ENCODE results near the gene SCTR. TPM values are rescaled to one million over a fixed set of nuclear protein-coding genes. Genes with fewer than 3 reads are reported as not detected.

The SCTR gene
- total and polyA plus RNA-seq, 2 of the 8 experiments (the other 6 are each of a cell fraction or from before 2014, with no cell fraction given) = 0.15 TPM; not detected in 1

DNA sequence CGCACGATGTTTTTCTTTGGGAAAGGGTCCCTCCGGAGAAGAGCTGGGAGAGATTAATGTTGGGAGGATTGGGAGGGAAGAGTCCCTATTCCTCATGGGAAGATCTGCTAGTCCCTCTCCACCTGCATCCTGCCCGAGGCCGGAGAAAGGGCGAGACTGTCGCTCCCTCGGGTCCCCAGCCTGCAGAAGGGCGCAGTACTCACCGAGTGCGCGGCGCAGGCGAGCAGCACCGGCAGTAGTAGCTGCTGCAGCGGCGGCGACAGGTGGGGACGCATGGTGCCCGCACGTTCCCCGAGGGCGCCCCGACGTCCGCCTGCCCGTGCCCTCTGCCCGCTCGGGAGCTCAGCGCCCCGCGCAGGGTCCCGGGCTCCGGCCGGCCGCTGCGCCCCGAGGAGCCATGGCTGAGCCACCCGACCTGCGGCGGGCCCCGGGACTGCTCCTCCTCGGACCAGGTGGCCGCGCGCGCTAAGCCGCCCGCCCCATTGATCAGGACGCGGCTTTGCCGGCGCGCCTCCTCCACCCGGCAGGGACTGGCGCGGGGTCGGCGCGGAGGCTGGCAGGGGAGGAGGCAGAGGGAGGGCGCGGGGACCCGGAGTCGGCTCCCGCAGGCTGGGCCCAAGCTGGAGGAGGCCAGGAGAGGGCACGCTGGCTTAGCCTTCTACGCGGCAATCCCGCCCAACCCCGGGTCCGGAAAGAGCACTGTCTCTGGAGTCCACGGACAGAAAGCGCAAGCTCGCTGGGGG, at the start of gene SCTR (continued):
- TF ChIP-seq, protein P1, sequence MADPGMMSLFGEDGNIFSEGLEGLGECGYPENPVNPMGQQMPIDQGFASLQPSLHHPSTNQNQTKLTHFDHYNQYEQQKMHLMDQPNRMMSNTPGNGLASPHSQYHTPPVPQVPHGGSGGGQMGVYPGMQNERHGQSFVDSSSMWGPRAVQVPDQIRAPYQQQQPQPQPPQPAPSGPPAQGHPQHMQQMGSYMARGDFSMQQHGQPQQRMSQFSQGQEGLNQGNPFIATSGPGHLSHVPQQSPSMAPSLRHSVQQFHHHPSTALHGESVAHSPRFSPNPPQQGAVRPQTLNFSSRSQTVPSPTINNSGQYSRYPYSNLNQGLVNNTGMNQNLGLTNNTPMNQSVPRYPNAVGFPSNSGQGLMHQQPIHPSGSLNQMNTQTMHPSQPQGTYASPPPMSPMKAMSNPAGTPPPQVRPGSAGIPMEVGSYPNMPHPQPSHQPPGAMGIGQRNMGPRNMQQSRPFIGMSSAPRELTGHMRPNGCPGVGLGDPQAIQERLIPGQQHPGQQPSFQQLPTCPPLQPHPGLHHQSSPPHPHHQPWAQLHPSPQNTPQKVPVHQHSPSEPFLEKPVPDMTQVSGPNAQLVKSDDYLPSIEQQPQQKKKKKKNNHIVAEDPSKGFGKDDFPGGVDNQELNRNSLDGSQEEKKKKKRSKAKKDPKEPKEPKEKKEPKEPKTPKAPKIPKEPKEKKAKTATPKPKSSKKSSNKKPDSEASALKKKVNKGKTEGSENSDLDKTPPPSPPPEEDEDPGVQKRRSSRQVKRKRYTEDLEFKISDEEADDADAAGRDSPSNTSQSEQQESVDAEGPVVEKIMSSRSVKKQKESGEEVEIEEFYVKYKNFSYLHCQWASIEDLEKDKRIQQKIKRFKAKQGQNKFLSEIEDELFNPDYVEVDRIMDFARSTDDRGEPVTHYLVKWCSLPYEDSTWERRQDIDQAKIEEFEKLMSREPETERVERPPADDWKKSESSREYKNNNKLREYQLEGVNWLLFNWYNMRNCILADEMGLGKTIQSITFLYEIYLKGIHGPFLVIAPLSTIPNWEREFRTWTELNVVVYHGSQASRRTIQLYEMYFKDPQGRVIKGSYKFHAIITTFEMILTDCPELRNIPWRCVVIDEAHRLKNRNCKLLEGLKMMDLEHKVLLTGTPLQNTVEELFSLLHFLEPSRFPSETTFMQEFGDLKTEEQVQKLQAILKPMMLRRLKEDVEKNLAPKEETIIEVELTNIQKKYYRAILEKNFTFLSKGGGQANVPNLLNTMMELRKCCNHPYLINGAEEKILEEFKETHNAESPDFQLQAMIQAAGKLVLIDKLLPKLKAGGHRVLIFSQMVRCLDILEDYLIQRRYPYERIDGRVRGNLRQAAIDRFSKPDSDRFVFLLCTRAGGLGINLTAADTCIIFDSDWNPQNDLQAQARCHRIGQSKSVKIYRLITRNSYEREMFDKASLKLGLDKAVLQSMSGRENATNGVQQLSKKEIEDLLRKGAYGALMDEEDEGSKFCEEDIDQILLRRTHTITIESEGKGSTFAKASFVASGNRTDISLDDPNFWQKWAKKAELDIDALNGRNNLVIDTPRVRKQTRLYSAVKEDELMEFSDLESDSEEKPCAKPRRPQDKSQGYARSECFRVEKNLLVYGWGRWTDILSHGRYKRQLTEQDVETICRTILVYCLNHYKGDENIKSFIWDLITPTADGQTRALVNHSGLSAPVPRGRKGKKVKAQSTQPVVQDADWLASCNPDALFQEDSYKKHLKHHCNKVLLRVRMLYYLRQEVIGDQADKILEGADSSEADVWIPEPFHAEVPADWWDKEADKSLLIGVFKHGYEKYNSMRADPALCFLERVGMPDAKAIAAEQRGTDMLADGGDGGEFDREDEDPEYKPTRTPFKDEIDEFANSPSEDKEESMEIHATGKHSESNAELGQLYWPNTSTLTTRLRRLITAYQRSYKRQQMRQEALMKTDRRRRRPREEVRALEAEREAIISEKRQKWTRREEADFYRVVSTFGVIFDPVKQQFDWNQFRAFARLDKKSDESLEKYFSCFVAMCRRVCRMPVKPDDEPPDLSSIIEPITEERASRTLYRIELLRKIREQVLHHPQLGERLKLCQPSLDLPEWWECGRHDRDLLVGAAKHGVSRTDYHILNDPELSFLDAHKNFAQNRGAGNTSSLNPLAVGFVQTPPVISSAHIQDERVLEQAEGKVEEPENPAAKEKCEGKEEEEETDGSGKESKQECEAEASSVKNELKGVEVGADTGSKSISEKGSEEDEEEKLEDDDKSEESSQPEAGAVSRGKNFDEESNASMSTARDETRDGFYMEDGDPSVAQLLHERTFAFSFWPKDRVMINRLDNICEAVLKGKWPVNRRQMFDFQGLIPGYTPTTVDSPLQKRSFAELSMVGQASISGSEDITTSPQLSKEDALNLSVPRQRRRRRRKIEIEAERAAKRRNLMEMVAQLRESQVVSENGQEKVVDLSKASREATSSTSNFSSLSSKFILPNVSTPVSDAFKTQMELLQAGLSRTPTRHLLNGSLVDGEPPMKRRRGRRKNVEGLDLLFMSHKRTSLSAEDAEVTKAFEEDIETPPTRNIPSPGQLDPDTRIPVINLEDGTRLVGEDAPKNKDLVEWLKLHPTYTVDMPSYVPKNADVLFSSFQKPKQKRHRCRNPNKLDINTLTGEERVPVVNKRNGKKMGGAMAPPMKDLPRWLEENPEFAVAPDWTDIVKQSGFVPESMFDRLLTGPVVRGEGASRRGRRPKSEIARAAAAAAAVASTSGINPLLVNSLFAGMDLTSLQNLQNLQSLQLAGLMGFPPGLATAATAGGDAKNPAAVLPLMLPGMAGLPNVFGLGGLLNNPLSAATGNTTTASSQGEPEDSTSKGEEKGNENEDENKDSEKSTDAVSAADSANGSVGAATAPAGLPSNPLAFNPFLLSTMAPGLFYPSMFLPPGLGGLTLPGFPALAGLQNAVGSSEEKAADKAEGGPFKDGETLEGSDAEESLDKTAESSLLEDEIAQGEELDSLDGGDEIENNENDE (IDR thresholded peaks at IDR 0.05; ENCODE audit: insufficient replicate concordance, low read length) = no peak
- TF ChIP-seq, protein P2, sequence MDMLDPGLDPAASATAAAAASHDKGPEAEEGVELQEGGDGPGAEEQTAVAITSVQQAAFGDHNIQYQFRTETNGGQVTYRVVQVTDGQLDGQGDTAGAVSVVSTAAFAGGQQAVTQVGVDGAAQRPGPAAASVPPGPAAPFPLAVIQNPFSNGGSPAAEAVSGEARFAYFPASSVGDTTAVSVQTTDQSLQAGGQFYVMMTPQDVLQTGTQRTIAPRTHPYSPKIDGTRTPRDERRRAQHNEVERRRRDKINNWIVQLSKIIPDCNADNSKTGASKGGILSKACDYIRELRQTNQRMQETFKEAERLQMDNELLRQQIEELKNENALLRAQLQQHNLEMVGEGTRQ (IDR thresholded peaks at IDR 0.05; ENCODE audit: low read length) = no peak
- TF ChIP-seq MAFK (IDR thresholded peaks at IDR 0.05; ENCODE audit: low read depth, low read length) = no peak
- TF ChIP-seq BACH1 (IDR thresholded peaks at IDR 0.05; ENCODE audit: low read length) = no peak
- TF ChIP-seq JUN (IDR thresholded peaks at IDR 0.05; ENCODE audit: low read depth, low read length) = no peak
- TF ChIP-seq NANOG (IDR thresholded peaks at IDR 0.05; ENCODE audit: insufficient read depth, low read depth, low read length, poor library complexity, severe bottlenecking) = no peak
- no peak for TF ChIP-seq SAP30 (IDR thresholded peaks at IDR 0.05; ENCODE audit: insufficient read depth, insufficient replicate concordance, low read length)
- TF ChIP-seq CBX5 (IDR thresholded peaks at IDR 0.05; ENCODE audit: low read depth, low read length) = no peak
- no peak for TF ChIP-seq SIX5 (IDR thresholded peaks at IDR 0.05; ENCODE audit: low read depth, low read length)

All from H1 (cell line).